ENCODE data around the gene CCL2.

Gene CCL2

GRCh38 chr17:34207572-34207971 is 47.5 kb upstream of the CCL2 start:
- no peak overlapping the region for H3K4me2 ChIP-seq (ENCODE audit: low read depth, low read length, poor library complexity, severe bottlenecking)
- no peaks in the 10 kb centered on the region for H3K27me3 ChIP-seq (ENCODE audit: low read length)
- no peaks in the 10 kb centered on the region for H3K9me3 ChIP-seq (ENCODE audit: insufficient read depth, low read length)
- no peak overlapping the region for H3K27ac ChIP-seq (ENCODE audit: low read depth, low read length)
- no peak overlapping the region for H3K9ac ChIP-seq (ENCODE audit: low read length)
- H3K9me2 ChIP-seq (replicated peaks; ENCODE audit: insufficient read depth, low read length): no peaks in the 10 kb centered on the region
- no peak overlapping the region for H2AFZ ChIP-seq (ENCODE audit: low read depth, low read length, severe bottlenecking)
- no peak overlapping the region for H3K4me3 ChIP-seq (ENCODE audit: insufficient read depth, low read length, poor library complexity, severe bottlenecking)
- H4K20me1 ChIP-seq (ENCODE audit: low read depth, low read length): no peaks in the 10 kb centered on the region
- H3K36me3 ChIP-seq (ENCODE audit: low read length): no peaks in the 10 kb centered on the region
- no peak for TF ChIP-seq EZH2phosphoT487 (conservative IDR thresholded peaks at IDR 0.05; ENCODE audit: low read length)
- TF ChIP-seq, protein P1, sequence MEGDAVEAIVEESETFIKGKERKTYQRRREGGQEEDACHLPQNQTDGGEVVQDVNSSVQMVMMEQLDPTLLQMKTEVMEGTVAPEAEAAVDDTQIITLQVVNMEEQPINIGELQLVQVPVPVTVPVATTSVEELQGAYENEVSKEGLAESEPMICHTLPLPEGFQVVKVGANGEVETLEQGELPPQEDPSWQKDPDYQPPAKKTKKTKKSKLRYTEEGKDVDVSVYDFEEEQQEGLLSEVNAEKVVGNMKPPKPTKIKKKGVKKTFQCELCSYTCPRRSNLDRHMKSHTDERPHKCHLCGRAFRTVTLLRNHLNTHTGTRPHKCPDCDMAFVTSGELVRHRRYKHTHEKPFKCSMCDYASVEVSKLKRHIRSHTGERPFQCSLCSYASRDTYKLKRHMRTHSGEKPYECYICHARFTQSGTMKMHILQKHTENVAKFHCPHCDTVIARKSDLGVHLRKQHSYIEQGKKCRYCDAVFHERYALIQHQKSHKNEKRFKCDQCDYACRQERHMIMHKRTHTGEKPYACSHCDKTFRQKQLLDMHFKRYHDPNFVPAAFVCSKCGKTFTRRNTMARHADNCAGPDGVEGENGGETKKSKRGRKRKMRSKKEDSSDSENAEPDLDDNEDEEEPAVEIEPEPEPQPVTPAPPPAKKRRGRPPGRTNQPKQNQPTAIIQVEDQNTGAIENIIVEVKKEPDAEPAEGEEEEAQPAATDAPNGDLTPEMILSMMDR (IDR thresholded peaks at IDR 0.05; ENCODE audit: insufficient read depth, low read length, poor library complexity, severe bottlenecking): no peak
- no peaks in the 10 kb centered on the region for H3F3A ChIP-seq (ENCODE audit: insufficient read depth)
- no peaks in the 10 kb centered on the region for H3K79me2 ChIP-seq (ENCODE audit: insufficient read depth, low read length)

GRCh38 chr17:34218748-34219147 is 36.3 kb upstream of the CCL2 start:
- Histone ChIP-seq H3K9me3 (ENCODE audit: insufficient read depth, low read length) (no peaks in the 10 kb centered on the region; the same call in 1 of the 2 replicates), H3K9me2 (replicated peaks; ENCODE audit: insufficient read depth, low read length) (no peaks in the 10 kb centered on the region), H4K20me1 (ENCODE audit: low read depth, low read length) (no peaks in the 10 kb centered on the region), H3F3A (ENCODE audit: insufficient read depth) (no peaks in the 10 kb centered on the region), H3K27ac (ENCODE audit: low read depth, low read length) (no peak overlapping the region), H2AFZ (ENCODE audit: low read depth, low read length, severe bottlenecking) (no peak overlapping the region), H3K79me2 (ENCODE audit: insufficient read depth, low read length) (no peaks in the 10 kb centered on the region), H3K27me3 (ENCODE audit: low read length) (no peaks in the 10 kb centered on the region), H3K4me2 (ENCODE audit: low read depth, low read length, poor library complexity, severe bottlenecking) (no peak overlapping the region), H3K9ac (ENCODE audit: low read length) (no peak overlapping the region), H3K36me3 (ENCODE audit: low read length) (no peaks in the 10 kb centered on the region), H3K4me3 (ENCODE audit: insufficient read depth, low read length, poor library complexity, severe bottlenecking) (no peak overlapping the region)
- TF ChIP-seq, protein P1 (IDR thresholded peaks at IDR 0.05; ENCODE audit: insufficient read depth, low read length, poor library complexity, severe bottlenecking): no peak

- H3K4me3 ChIP-seq (ENCODE audit: insufficient read depth, low read length, poor library complexity, severe bottlenecking): no peak overlapping the region
- no peaks in the 10 kb centered on the region; the same call in 1 of the 2 replicates for H3K9me3 ChIP-seq (ENCODE audit: insufficient read depth, low read length)
- H3K79me2 ChIP-seq (ENCODE audit: insufficient read depth, low read length): no peaks in the 10 kb centered on the region
- no peak overlapping the region for H3K4me2 ChIP-seq (ENCODE audit: low read depth, low read length, poor library complexity, severe bottlenecking)
- H3K9ac ChIP-seq (ENCODE audit: low read length): no peak overlapping the region
- H2AFZ ChIP-seq (ENCODE audit: low read depth, low read length, severe bottlenecking): no peak overlapping the region
- H3F3A ChIP-seq (ENCODE audit: insufficient read depth): no peaks in the 10 kb centered on the region
- no peaks in the 10 kb centered on the region for H3K9me2 ChIP-seq (replicated peaks; ENCODE audit: insufficient read depth, low read length)
- H3K36me3 ChIP-seq (ENCODE audit: low read length): no peaks in the 10 kb centered on the region
- H3K27ac ChIP-seq (ENCODE audit: low read depth, low read length): no peak overlapping the region
- H3K27me3 ChIP-seq (ENCODE audit: low read length): no peaks in the 10 kb centered on the region
- H4K20me1 ChIP-seq (ENCODE audit: low read depth, low read length): no peaks in the 10 kb centered on the region
- TF ChIP-seq, protein P1 (IDR thresholded peaks at IDR 0.05; ENCODE audit: insufficient read depth, low read length, poor library complexity, severe bottlenecking): no peak
- TF ChIP-seq EZH2phosphoT487 (conservative IDR thresholded peaks at IDR 0.05; ENCODE audit: low read length): no peak
Observed at GRCh38 chr17:34219405-34219804, 35.7 kb upstream of the CCL2 start.

All from SU-DHL-6 (cell line).